ENCODE data around the gene TMEM74B. TPM values are rescaled to one million over a fixed set of nuclear protein-coding genes. Genes with fewer than 3 reads are reported as not detected.

TMEM74B gene
- polyA plus RNA-seq, 4 donors: 2.3 to 4.0 (median 3.4) TPM

GRCh38 chr20:1184260-1184637, 532 bp downstream of the TMEM74B start:
- no peak for DNase-seq (ENCODE audit: low read depth in 4 of 4, low spot score in 3 of 4)

- DNase-seq (ENCODE audit: low read depth in 4 of 4, low spot score in 3 of 4): no peak
Observed at GRCh38 chr20:1183153-1183552, 1.6 kb downstream of the TMEM74B start.

GRCh38 chr20:1182106-1182505, 2.7 kb downstream of the TMEM74B start:
- no peak for DNase-seq (ENCODE audit: low read depth in 4 of 4, low spot score in 3 of 4)

GRCh38 chr20:1180949-1181348, 3.8 kb downstream of the TMEM74B start:
- DNase-seq (ENCODE audit: low read depth in 4 of 4, low spot score in 3 of 4): no peak

- DNase-seq (ENCODE audit: low read depth in 4 of 4, low spot score in 3 of 4): no peak
Observed at GRCh38 chr20:1178623-1179022, 6.2 kb downstream of the TMEM74B start.

GRCh38 chr20:1178103-1178502, 6.7 kb downstream of the TMEM74B start:
- no peak for DNase-seq (ENCODE audit: low read depth in 4 of 4, low spot score in 3 of 4)

GRCh38 chr20:1177680-1178079, 7.1 kb downstream of the TMEM74B start:
- DNase-seq (ENCODE audit: low read depth in 4 of 4, low spot score in 3 of 4): no peak

- DNase-seq (ENCODE audit: low read depth in 4 of 4, low spot score in 3 of 4): no peak
Observed at GRCh38 chr20:1174787-1175186, 10.0 kb downstream of the TMEM74B start.

- no peak for DNase-seq (ENCODE audit: low read depth in 4 of 4, low spot score in 3 of 4)
Observed at GRCh38 chr20:1173698-1174097, 11.1 kb downstream of the TMEM74B start.

- DNase-seq (ENCODE audit: low read depth in 4 of 4, low spot score in 3 of 4): peak in 3 of 4 donors; percentile 29 to 50 (median 32)
Observed at GRCh38 chr20:1171461-1172093, 13.2 kb downstream of the TMEM74B start.

- DNase-seq (ENCODE audit: low read depth in 4 of 4, low spot score in 3 of 4): no peak
Observed at GRCh38 chr20:1169224-1169623, 15.6 kb downstream of the TMEM74B start.

- DNase-seq (ENCODE audit: low read depth in 4 of 4, low spot score in 3 of 4): no peak
Observed at GRCh38 chr20:1166948-1167720, 17.6 kb downstream of the TMEM74B start.

- DNase-seq (ENCODE audit: low read depth in 4 of 4, low spot score in 3 of 4): no peak
Observed at GRCh38 chr20:1165941-1166340, 18.8 kb downstream of the TMEM74B start.

- no peak for DNase-seq (ENCODE audit: low read depth in 4 of 4, low spot score in 3 of 4)
Observed at GRCh38 chr20:1165521-1165920, 19.3 kb downstream of the TMEM74B start.

- DNase-seq (ENCODE audit: low read depth in 4 of 4, low spot score in 3 of 4): no peak
Observed at GRCh38 chr20:1164871-1165270, 19.9 kb downstream of the TMEM74B start.

GRCh38 chr20:1163653-1164052, 21.1 kb downstream of the TMEM74B start:
- DNase-seq (ENCODE audit: low read depth in 4 of 4, low spot score in 3 of 4): no peak

- DNase-seq (ENCODE audit: low read depth in 4 of 4, low spot score in 3 of 4): no peak
Observed at GRCh38 chr20:1163105-1163504, 21.7 kb downstream of the TMEM74B start.

GRCh38 chr20:1160991-1161390, 23.8 kb downstream of the TMEM74B start:
- no peak for DNase-seq (ENCODE audit: low read depth in 4 of 4, low spot score in 3 of 4)

- no peak for DNase-seq (ENCODE audit: low read depth in 4 of 4, low spot score in 3 of 4)
Observed at GRCh38 chr20:1160496-1160895, 24.3 kb downstream of the TMEM74B start.

- DNase-seq (ENCODE audit: low read depth in 4 of 4, low spot score in 3 of 4): no peak
Observed at GRCh38 chr20:1155342-1155741, 29.4 kb downstream of the TMEM74B start.

- no peak for DNase-seq (ENCODE audit: low read depth in 4 of 4, low spot score in 3 of 4)
Observed at GRCh38 chr20:1154691-1155090, 30.1 kb downstream of the TMEM74B start.

GRCh38 chr20:1154226-1154625, 30.6 kb downstream of the TMEM74B start:
- DNase-seq (ENCODE audit: low read depth in 4 of 4, low spot score in 3 of 4): no peak
